ENCODE results near the gene CHCHD3. TPM values are rescaled to one million over a fixed set of nuclear protein-coding genes. Genes with fewer than 3 reads are reported as not detected.

The CHCHD3 gene
- total and polyA plus RNA-seq, 7 donors: 61.7 to 93.4 (median 63.7) TPM

GRCh38 chr7:133023370-133024071 is 58.4 kb downstream of the CHCHD3 start:
- no peak overlapping the region for H3K27ac ChIP-seq
- intact Hi-C loops (cut with DNase I): no loop called here
- H3K27me3 ChIP-seq: no peaks in the 10 kb centered on the region
- DNase-seq: no peak
- no peaks in the 10 kb centered on the region for H3K36me3 ChIP-seq
- peaks cover 0 to 5% (median 0%) of the 10 kb centered on the region in 4 donors for H3K4me1 ChIP-seq
- 81 to 85% methylated on average over 4 of the region's 4 CpGs for WGBS, 2 donors
- no peak overlapping the region for H3K4me3 ChIP-seq
- peaks cover 0 to 4% (median 0%) of the 10 kb centered on the region in 4 donors for H3K9me3 ChIP-seq
- TF ChIP-seq POLR2A (IDR thresholded peaks at IDR 0.05) (no peak), EP300 (IDR thresholded peaks at IDR 0.05) (no peak), POLR2AphosphoS5 (IDR thresholded peaks at IDR 0.05) (no peak), CTCF (IDR thresholded peaks at IDR 0.05) (no peak)

DNA sequence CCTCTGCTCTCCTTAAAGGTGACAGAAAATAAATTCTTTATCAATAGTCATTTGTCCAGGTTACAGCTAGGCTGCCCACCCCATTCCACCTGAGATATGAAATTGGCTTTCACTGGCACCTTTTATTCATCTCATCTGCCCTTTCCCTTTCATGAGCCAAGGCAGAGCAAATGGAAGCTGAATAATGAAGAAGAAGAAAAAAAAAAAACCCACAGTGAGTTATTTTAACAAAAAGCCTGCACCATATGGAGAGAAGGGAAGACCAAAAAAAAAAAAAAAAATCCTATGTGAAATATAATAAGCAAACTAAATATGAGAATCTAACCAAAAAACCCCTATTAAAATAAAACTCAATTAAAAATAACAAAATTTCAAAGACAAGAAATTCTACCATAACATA is 59.2 kb downstream of the CHCHD3 start:
- Histone ChIP-seq H3K4me1 (peaks cover 0 to 5% (median 0%) of the 10 kb centered on the region in 4 donors), H3K4me3 (no peak overlapping the region), H3K27me3 (no peaks in the 10 kb centered on the region), H3K27ac (no peak overlapping the region), H3K9me3 (peaks cover 0 to 4% (median 0%) of the 10 kb centered on the region in 4 donors), H3K36me3 (no peaks in the 10 kb centered on the region)
- intact Hi-C loops (cut with DNase I): no loop called here
- no peak for DNase-seq
- TF ChIP-seq CTCF (IDR thresholded peaks at IDR 0.05) (no peak), POLR2AphosphoS5 (IDR thresholded peaks at IDR 0.05) (no peak), EP300 (IDR thresholded peaks at IDR 0.05) (no peak), POLR2A (IDR thresholded peaks at IDR 0.05) (no peak)

DNA sequence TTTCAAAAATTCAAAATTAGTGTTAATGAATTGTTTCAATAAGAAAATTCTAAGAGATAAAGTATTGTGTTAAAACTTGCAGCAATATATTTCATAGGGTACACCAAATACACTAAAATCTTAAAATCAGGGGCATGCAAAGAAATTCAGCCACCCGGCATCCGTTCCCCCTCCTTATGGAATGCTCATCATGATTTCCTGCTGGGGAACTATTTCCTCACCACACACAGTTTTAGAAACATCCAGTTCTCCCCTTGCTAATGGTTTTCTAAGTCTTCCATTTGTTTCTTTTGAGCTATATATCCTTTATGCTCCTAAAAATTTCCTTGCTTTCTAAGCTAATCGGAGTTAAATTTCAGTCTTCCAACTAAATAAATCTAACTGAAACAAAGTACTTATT is 60.7 kb downstream of the CHCHD3 start:
- intact Hi-C loops (cut with DNase I): no loop called here

GRCh38 chr7:133020496-133020895 is 61.4 kb downstream of the CHCHD3 start:
- DNase-seq: no peak
- H3K27ac ChIP-seq: no peak overlapping the region
- H3K4me1 ChIP-seq: peaks cover 0 to 18% (median 11%) of the 10 kb centered on the region in 4 donors
- no peaks in the 10 kb centered on the region for H3K27me3 ChIP-seq
- H3K4me3 ChIP-seq: no peak overlapping the region
- H3K36me3 ChIP-seq: no peaks in the 10 kb centered on the region
- no peaks in the 10 kb centered on the region for H3K9me3 ChIP-seq
- 96 to 97% methylated on average over 6 of the region's 6 CpGs for WGBS, 2 donors
- intact Hi-C loops (cut with DNase I): no loop called here
- no peak for TF ChIP-seq CTCF (IDR thresholded peaks at IDR 0.05)
- TF ChIP-seq POLR2A (IDR thresholded peaks at IDR 0.05): no peak
- no peak for TF ChIP-seq POLR2AphosphoS5 (IDR thresholded peaks at IDR 0.05)
- TF ChIP-seq EP300 (IDR thresholded peaks at IDR 0.05): no peak

More for the DNA sequence above, 60.7 kb downstream of the CHCHD3 start:
- Histone ChIP-seq H3K9me3 (no peaks in the 10 kb centered on the region), H3K36me3 (no peaks in the 10 kb centered on the region), H3K4me3 (no peak overlapping the region), H3K27ac (no peak overlapping the region), H3K27me3 (no peaks in the 10 kb centered on the region), H3K4me1 (peaks cover 0 to 17% (median 10%) of the 10 kb centered on the region in 4 donors)
- no peak for TF ChIP-seq EP300 (IDR thresholded peaks at IDR 0.05)
- TF ChIP-seq CTCF (IDR thresholded peaks at IDR 0.05): no peak
- no peak for TF ChIP-seq POLR2AphosphoS5 (IDR thresholded peaks at IDR 0.05)
- no peak for TF ChIP-seq POLR2A (IDR thresholded peaks at IDR 0.05)
- DNase-seq: no peak
- 64 to 78% methylated on average over 3 of the region's 3 CpGs for WGBS, 2 donors

GRCh38 chr7:133019590-133019989 is 62.3 kb downstream of the CHCHD3 start:
- Histone ChIP-seq H3K4me1 (peaks cover 0 to 18% (median 11%) of the 10 kb centered on the region in 4 donors), H3K4me3 (no peak overlapping the region), H3K9me3 (no peaks in the 10 kb centered on the region), H3K36me3 (no peaks in the 10 kb centered on the region), H3K27ac (no peak overlapping the region), H3K27me3 (no peaks in the 10 kb centered on the region)
- TF ChIP-seq CTCF (IDR thresholded peaks at IDR 0.05): no peak
- no peak for TF ChIP-seq POLR2A (IDR thresholded peaks at IDR 0.05)
- TF ChIP-seq POLR2AphosphoS5 (IDR thresholded peaks at IDR 0.05): no peak
- TF ChIP-seq EP300 (IDR thresholded peaks at IDR 0.05): no peak
- intact Hi-C loops (cut with DNase I): no loop called here
- no peak for DNase-seq
- 98 to 99% methylated on average over 2 of the region's 2 CpGs for WGBS, 2 donors
